Stimulated activated CD8-positive, alpha-beta memory T cell treated with anti-CD3 and anti-CD28 coated beads, Interleukin-2, amount 100 ng/mL, for 1 hour (primary cell): ENCODE results near the gene SH3PXD2A.

Experiments used
- DNase-seq, 2 donors: peaks; one replicate each; pipeline ENCODE4 v3.0.0-alpha.2; 2020; ENCODE audit warnings: low read depth in 2 of 2

Gene SH3PXD2A

GRCh38 chr10:103876155-103876554 lies 20.8 kb upstream of the SH3PXD2A start:
- DNase-seq = no peak

GRCh38 chr10:103874730-103875129 lies 19.4 kb upstream of the SH3PXD2A start:
- DNase-seq = no peak

- no peak for DNase-seq
Observed at GRCh38 chr10:103872137-103872931, 17.0 kb upstream of the SH3PXD2A start.

- DNase-seq = no peak
Observed at GRCh38 chr10:103871006-103871405, 15.6 kb upstream of the SH3PXD2A start.

- no peak for DNase-seq
Observed at GRCh38 chr10:103870516-103870915, 15.1 kb upstream of the SH3PXD2A start.

GRCh38 chr10:103869336-103869735 lies 14.0 kb upstream of the SH3PXD2A start:
- no peak for DNase-seq

GRCh38 chr10:103868200-103868599 lies 12.8 kb upstream of the SH3PXD2A start:
- DNase-seq = no peak

GRCh38 chr10:103861505-103861904 lies 6.1 kb upstream of the SH3PXD2A start:
- DNase-seq = no peak

GRCh38 chr10:103859161-103860086 lies 4.0 kb upstream of the SH3PXD2A start:
- peak; percentile 11 to 12 for DNase-seq

GRCh38 chr10:103858360-103858759 lies 3.0 kb upstream of the SH3PXD2A start:
- no peak for DNase-seq

- DNase-seq = no peak
Observed at GRCh38 chr10:103856797-103857170, 1.4 kb upstream of the SH3PXD2A start.

- DNase-seq = no peak
Observed at GRCh38 chr10:103855852-103856796, 748 bp upstream of the SH3PXD2A start.

GRCh38 chr10:103854686-103855391 lies 537 bp downstream of the SH3PXD2A start:
- no peak for DNase-seq

GRCh38 chr10:103854265-103854685 lies 1.1 kb downstream of the SH3PXD2A start:
- no peak for DNase-seq

GRCh38 chr10:103853428-103854264 lies 1.7 kb downstream of the SH3PXD2A start:
- DNase-seq = no peak

GRCh38 chr10:103852856-103853255 lies 2.5 kb downstream of the SH3PXD2A start:
- no peak for DNase-seq

- DNase-seq = no peak
Observed at GRCh38 chr10:103852189-103852711, 3.1 kb downstream of the SH3PXD2A start.

- DNase-seq = no peak
Observed at GRCh38 chr10:103851261-103851660, 4.1 kb downstream of the SH3PXD2A start.

- no peak for DNase-seq
Observed at GRCh38 chr10:103850572-103850895, 4.8 kb downstream of the SH3PXD2A start.
